ENCODE data around the gene PARK7.

The PARK7 gene

GRCh38 chr1:8024329-8024728, 62.8 kb downstream of the PARK7 start:
- DNase-seq (ENCODE audit: low spot score), result no peak

- DNase-seq (ENCODE audit: low spot score), result no peak
These were observed 63.7 kb downstream of the PARK7 start for GRCh38 chr1:8025061-8025670.

- no peak for DNase-seq (ENCODE audit: low spot score)
These were observed 64.2 kb downstream of the PARK7 start for GRCh38 chr1:8025671-8026144.

GRCh38 chr1:8026153-8026975, 64.9 kb downstream of the PARK7 start, which contains the start of gene ERRFI1:
Gene ERRFI1, minus strand, starts transcription at chr1:8026309. Its CDS starts 10,690 bp downstream, at chr1:8015619.
- DNase-seq (ENCODE audit: low spot score), result peak; percentile 61

- no peak for DNase-seq (ENCODE audit: low spot score)
These were observed 65.7 kb downstream of the PARK7 start for GRCh38 chr1:8026976-8027747.

- DNase-seq (ENCODE audit: low spot score), result peak; percentile 33
These were observed 66.4 kb downstream of the PARK7 start for GRCh38 chr1:8027748-8028570.

GRCh38 chr1:8028571-8028910, 67.0 kb downstream of the PARK7 start:
- DNase-seq (ENCODE audit: low spot score), result no peak

- DNase-seq (ENCODE audit: low spot score), result no peak
These were observed 69.8 kb downstream of the PARK7 start for GRCh38 chr1:8031176-8031785.

GRCh38 chr1:8032366-8032910, 70.9 kb downstream of the PARK7 start:
- no peak for DNase-seq (ENCODE audit: low spot score)

- no peak for DNase-seq (ENCODE audit: low spot score)
These were observed 71.8 kb downstream of the PARK7 start for GRCh38 chr1:8033322-8033721.
